ENCODE measurements around the gene PPP1R13L.

The PPP1R13L gene

DNA sequence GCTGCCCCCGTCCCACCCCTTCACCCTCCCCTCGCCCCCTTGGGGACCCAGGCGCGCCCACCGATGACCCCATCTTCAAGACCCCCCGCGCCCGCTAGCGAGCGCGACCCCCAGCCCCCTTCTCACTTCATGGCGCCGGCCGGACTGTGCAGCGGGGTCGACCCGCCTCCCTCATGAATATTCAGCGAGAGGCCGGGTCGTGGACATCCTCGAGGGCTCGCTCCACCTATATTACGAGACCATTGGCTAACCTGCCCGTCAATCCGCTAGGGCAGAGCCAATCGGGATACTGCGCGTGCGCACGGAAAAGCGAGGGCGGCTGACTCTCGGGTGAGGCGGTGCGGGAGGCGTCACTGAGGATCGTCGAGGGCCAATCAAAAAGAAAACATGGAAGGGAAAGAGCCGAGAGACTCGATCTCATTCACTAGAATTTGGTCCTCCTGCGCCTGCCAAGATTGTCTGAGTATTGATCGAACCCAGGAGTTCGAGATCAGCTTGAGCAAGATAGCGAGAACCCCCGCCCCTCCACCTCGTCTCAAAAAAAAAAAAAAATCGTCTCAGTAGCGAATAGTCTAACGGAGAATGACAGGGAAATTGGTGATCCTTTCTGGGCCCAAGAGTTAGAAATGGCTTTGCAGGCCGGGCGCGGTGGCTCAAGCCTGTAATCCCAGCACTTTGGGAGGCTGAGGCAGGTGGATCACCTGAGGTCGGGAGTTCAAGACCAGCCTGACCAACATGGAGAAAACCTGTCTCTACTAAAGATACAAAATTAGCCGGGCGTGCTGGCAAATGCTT is 34.3 kb downstream of the PPP1R13L start, which contains the start of gene ERCC2 (continued):
- TF ChIP-seq ZNF266 (tag by site-specific recombination; IDR thresholded peaks at IDR 0.05; ENCODE audit: low read depth) (no peak), YY1 (tag by site-specific recombination; IDR thresholded peaks at IDR 0.05) (no peak), BCL11A (tag by site-specific recombination; IDR thresholded peaks at IDR 0.05; ENCODE audit: low read depth) (no peak), ZNF2 (tag by site-specific recombination; IDR thresholded peaks at IDR 0.05) (0 out of 2 replicates have a peak, but pooled peaks have one; percentile 40), ZNF335 (tag by site-specific recombination; conservative IDR thresholded peaks at IDR 0.05) (peak; percentile 95), ZNF214 (tag by site-specific recombination; IDR thresholded peaks at IDR 0.05; ENCODE audit: borderline replicate concordance) (no peak), ZNF558 (tag by site-specific recombination; IDR thresholded peaks at IDR 0.05) (no peak), GLIS1 (tag by site-specific recombination; IDR thresholded peaks at IDR 0.05) (no peak; the same call in 1 of the 2 replicates), ZNF48 (tag by site-specific recombination; IDR thresholded peaks at IDR 0.05) (no peak), ZNF501 (tag by site-specific recombination; IDR thresholded peaks at IDR 0.05) (peak; percentile 53; the same call in 1 of the 2 replicates), ZNF830 (tag by site-specific recombination; IDR thresholded peaks at IDR 0.05; ENCODE audit: low read depth) (no peak), ZNF621 (tag by site-specific recombination; IDR thresholded peaks at IDR 0.05) (no peak), ZNF302 (tag by site-specific recombination; IDR thresholded peaks at IDR 0.05; ENCODE audit: low read depth) (no peak), ZNF140 (tag by site-specific recombination; IDR thresholded peaks at IDR 0.05) (no peak), ZNF114 (tag by site-specific recombination; IDR thresholded peaks at IDR 0.05) (no peak), ZNF354C (tag by site-specific recombination; IDR thresholded peaks at IDR 0.05; ENCODE audit: borderline replicate concordance, low read depth) (no peak), ZEB2 (tag by site-specific recombination; IDR thresholded peaks at IDR 0.05) (0 out of 2 replicates have a peak, but pooled peaks have one; percentile 21), ZBTB7A (tag by site-specific recombination; IDR thresholded peaks at IDR 0.05; ENCODE audit: low read depth) (no peak), ZNF169 (tag by site-specific recombination; IDR thresholded peaks at IDR 0.05) (no peak), ZNF600 (tag by site-specific recombination; IDR thresholded peaks at IDR 0.05) (no peak), ZFP3 (tag by site-specific recombination; IDR thresholded peaks at IDR 0.05; ENCODE audit: low read depth) (no peak), ZNF112 (tag by site-specific recombination; IDR thresholded peaks at IDR 0.05) (no peak), ZNF514 (tag by site-specific recombination; IDR thresholded peaks at IDR 0.05) (no peak)
- TF ChIP-seq, protein P1, sequence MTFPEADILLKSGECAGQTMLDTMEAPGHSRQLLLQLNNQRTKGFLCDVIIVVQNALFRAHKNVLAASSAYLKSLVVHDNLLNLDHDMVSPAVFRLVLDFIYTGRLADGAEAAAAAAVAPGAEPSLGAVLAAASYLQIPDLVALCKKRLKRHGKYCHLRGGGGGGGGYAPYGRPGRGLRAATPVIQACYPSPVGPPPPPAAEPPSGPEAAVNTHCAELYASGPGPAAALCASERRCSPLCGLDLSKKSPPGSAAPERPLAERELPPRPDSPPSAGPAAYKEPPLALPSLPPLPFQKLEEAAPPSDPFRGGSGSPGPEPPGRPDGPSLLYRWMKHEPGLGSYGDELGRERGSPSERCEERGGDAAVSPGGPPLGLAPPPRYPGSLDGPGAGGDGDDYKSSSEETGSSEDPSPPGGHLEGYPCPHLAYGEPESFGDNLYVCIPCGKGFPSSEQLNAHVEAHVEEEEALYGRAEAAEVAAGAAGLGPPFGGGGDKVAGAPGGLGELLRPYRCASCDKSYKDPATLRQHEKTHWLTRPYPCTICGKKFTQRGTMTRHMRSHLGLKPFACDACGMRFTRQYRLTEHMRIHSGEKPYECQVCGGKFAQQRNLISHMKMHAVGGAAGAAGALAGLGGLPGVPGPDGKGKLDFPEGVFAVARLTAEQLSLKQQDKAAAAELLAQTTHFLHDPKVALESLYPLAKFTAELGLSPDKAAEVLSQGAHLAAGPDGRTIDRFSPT (tag by site-specific recombination; IDR thresholded peaks at IDR 0.05): no peak
- TF ChIP-seq, protein P2, sequence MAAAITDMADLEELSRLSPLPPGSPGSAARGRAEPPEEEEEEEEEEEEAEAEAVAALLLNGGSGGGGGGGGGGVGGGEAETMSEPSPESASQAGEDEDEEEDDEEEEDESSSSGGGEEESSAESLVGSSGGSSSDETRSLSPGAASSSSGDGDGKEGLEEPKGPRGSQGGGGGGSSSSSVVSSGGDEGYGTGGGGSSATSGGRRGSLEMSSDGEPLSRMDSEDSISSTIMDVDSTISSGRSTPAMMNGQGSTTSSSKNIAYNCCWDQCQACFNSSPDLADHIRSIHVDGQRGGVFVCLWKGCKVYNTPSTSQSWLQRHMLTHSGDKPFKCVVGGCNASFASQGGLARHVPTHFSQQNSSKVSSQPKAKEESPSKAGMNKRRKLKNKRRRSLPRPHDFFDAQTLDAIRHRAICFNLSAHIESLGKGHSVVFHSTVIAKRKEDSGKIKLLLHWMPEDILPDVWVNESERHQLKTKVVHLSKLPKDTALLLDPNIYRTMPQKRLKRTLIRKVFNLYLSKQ (tag by site-specific recombination; IDR thresholded peaks at IDR 0.05; ENCODE audit: borderline replicate concordance): no peak
- TF ChIP-seq, protein P3, sequence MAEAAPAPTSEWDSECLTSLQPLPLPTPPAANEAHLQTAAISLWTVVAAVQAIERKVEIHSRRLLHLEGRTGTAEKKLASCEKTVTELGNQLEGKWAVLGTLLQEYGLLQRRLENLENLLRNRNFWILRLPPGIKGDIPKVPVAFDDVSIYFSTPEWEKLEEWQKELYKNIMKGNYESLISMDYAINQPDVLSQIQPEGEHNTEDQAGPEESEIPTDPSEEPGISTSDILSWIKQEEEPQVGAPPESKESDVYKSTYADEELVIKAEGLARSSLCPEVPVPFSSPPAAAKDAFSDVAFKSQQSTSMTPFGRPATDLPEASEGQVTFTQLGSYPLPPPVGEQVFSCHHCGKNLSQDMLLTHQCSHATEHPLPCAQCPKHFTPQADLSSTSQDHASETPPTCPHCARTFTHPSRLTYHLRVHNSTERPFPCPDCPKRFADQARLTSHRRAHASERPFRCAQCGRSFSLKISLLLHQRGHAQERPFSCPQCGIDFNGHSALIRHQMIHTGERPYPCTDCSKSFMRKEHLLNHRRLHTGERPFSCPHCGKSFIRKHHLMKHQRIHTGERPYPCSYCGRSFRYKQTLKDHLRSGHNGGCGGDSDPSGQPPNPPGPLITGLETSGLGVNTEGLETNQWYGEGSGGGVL (tag by site-specific recombination; IDR thresholded peaks at IDR 0.05): no peak
- TF ChIP-seq, protein P4, sequence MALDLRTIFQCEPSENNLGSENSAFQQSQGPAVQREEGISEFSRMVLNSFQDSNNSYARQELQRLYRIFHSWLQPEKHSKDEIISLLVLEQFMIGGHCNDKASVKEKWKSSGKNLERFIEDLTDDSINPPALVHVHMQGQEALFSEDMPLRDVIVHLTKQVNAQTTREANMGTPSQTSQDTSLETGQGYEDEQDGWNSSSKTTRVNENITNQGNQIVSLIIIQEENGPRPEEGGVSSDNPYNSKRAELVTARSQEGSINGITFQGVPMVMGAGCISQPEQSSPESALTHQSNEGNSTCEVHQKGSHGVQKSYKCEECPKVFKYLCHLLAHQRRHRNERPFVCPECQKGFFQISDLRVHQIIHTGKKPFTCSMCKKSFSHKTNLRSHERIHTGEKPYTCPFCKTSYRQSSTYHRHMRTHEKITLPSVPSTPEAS (tag by site-specific recombination; IDR thresholded peaks at IDR 0.05): 0 out of 2 replicates have a peak, but pooled peaks have one; percentile 13
- TF ChIP-seq, protein P5, sequence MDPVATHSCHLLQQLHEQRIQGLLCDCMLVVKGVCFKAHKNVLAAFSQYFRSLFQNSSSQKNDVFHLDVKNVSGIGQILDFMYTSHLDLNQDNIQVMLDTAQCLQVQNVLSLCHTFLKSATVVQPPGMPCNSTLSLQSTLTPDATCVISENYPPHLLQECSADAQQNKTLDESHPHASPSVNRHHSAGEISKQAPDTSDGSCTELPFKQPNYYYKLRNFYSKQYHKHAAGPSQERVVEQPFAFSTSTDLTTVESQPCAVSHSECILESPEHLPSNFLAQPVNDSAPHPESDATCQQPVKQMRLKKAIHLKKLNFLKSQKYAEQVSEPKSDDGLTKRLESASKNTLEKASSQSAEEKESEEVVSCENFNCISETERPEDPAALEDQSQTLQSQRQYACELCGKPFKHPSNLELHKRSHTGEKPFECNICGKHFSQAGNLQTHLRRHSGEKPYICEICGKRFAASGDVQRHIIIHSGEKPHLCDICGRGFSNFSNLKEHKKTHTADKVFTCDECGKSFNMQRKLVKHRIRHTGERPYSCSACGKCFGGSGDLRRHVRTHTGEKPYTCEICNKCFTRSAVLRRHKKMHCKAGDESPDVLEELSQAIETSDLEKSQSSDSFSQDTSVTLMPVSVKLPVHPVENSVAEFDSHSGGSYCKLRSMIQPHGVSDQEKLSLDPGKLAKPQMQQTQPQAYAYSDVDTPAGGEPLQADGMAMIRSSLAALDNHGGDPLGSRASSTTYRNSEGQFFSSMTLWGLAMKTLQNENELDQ (tag by site-specific recombination; IDR thresholded peaks at IDR 0.05; ENCODE audit: low read depth): no peak
- TF ChIP-seq, protein P6, sequence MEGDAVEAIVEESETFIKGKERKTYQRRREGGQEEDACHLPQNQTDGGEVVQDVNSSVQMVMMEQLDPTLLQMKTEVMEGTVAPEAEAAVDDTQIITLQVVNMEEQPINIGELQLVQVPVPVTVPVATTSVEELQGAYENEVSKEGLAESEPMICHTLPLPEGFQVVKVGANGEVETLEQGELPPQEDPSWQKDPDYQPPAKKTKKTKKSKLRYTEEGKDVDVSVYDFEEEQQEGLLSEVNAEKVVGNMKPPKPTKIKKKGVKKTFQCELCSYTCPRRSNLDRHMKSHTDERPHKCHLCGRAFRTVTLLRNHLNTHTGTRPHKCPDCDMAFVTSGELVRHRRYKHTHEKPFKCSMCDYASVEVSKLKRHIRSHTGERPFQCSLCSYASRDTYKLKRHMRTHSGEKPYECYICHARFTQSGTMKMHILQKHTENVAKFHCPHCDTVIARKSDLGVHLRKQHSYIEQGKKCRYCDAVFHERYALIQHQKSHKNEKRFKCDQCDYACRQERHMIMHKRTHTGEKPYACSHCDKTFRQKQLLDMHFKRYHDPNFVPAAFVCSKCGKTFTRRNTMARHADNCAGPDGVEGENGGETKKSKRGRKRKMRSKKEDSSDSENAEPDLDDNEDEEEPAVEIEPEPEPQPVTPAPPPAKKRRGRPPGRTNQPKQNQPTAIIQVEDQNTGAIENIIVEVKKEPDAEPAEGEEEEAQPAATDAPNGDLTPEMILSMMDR (tag by site-specific recombination; IDR thresholded peaks at IDR 0.05): no peak; the same call in 1 of the 2 replicates

Measured in HEK293 (cell line).